ENCODE data around the gene AURKA.

AURKA gene

GRCh38 chr20:56428881-56429280, 36.9 kb upstream of the AURKA start:
- no peaks in the 10 kb centered on the region for H3K9me3 ChIP-seq (ENCODE audit: low read length)
- no peaks in the 10 kb centered on the region for H3K27me3 ChIP-seq (ENCODE audit: insufficient read depth, low read length)
- H3K4me3 ChIP-seq (ENCODE audit: low read length), result no peak overlapping the region
- H3K4me1 ChIP-seq (ENCODE audit: insufficient read depth, low read length), result no peaks in the 10 kb centered on the region
- no peaks in the 10 kb centered on the region for H3K36me3 ChIP-seq (ENCODE audit: insufficient read depth, low read length)
- no peak overlapping the region for H2AFZ ChIP-seq (ENCODE audit: low read depth, low read length)

GRCh38 chr20:56428410-56428809, 36.4 kb upstream of the AURKA start:
- H2AFZ ChIP-seq (ENCODE audit: low read depth, low read length), result no peak overlapping the region
- no peaks in the 10 kb centered on the region for H3K27me3 ChIP-seq (ENCODE audit: insufficient read depth, low read length)
- H3K4me3 ChIP-seq (ENCODE audit: low read length), result no peak overlapping the region
- H3K4me1 ChIP-seq (ENCODE audit: insufficient read depth, low read length), result no peaks in the 10 kb centered on the region
- no peaks in the 10 kb centered on the region for H3K9me3 ChIP-seq (ENCODE audit: low read length)
- no peaks in the 10 kb centered on the region for H3K36me3 ChIP-seq (ENCODE audit: insufficient read depth, low read length)

GRCh38 chr20:56427797-56428196, 35.8 kb upstream of the AURKA start:
- Histone ChIP-seq H2AFZ (ENCODE audit: low read depth, low read length) (no peak overlapping the region), H3K36me3 (ENCODE audit: insufficient read depth, low read length) (no peaks in the 10 kb centered on the region), H3K27me3 (ENCODE audit: insufficient read depth, low read length) (no peaks in the 10 kb centered on the region), H3K9me3 (ENCODE audit: low read length) (no peaks in the 10 kb centered on the region), H3K4me3 (ENCODE audit: low read length) (no peak overlapping the region), H3K4me1 (ENCODE audit: insufficient read depth, low read length) (peaks cover 3% of the 10 kb centered on the region)

GRCh38 chr20:56426926-56427325, 34.9 kb upstream of the AURKA start:
- no peaks in the 10 kb centered on the region for H3K27me3 ChIP-seq (ENCODE audit: insufficient read depth, low read length)
- no peaks in the 10 kb centered on the region for H3K9me3 ChIP-seq (ENCODE audit: low read length)
- H3K4me1 ChIP-seq (ENCODE audit: insufficient read depth, low read length), result peaks cover 11% of the 10 kb centered on the region
- H3K36me3 ChIP-seq (ENCODE audit: insufficient read depth, low read length), result no peaks in the 10 kb centered on the region
- no peak overlapping the region for H2AFZ ChIP-seq (ENCODE audit: low read depth, low read length)
- no peak overlapping the region for H3K4me3 ChIP-seq (ENCODE audit: low read length)

GRCh38 chr20:56426026-56426425, 34.0 kb upstream of the AURKA start:
- H3K9me3 ChIP-seq (ENCODE audit: low read length), result no peaks in the 10 kb centered on the region
- H3K27me3 ChIP-seq (ENCODE audit: insufficient read depth, low read length), result no peaks in the 10 kb centered on the region
- H3K36me3 ChIP-seq (ENCODE audit: insufficient read depth, low read length), result no peaks in the 10 kb centered on the region
- H2AFZ ChIP-seq (ENCODE audit: low read depth, low read length), result no peak overlapping the region
- no peak overlapping the region for H3K4me3 ChIP-seq (ENCODE audit: low read length)
- H3K4me1 ChIP-seq (ENCODE audit: insufficient read depth, low read length), result peaks cover 11% of the 10 kb centered on the region

- Histone ChIP-seq H3K4me3 (ENCODE audit: low read length) (no peak overlapping the region), H2AFZ (ENCODE audit: low read depth, low read length) (no peak overlapping the region), H3K9me3 (ENCODE audit: low read length) (no peaks in the 10 kb centered on the region), H3K36me3 (ENCODE audit: insufficient read depth, low read length) (no peaks in the 10 kb centered on the region), H3K4me1 (ENCODE audit: insufficient read depth, low read length) (peaks cover 11% of the 10 kb centered on the region), H3K27me3 (ENCODE audit: insufficient read depth, low read length) (no peaks in the 10 kb centered on the region)
Observed at GRCh38 chr20:56424931-56425330, 32.9 kb upstream of the AURKA start.

GRCh38 chr20:56423886-56424285, 31.9 kb upstream of the AURKA start:
- H3K4me1 ChIP-seq (ENCODE audit: insufficient read depth, low read length), result peaks cover 11% of the 10 kb centered on the region
- H3K36me3 ChIP-seq (ENCODE audit: insufficient read depth, low read length), result no peaks in the 10 kb centered on the region
- H2AFZ ChIP-seq (ENCODE audit: low read depth, low read length), result no peak overlapping the region
- H3K4me3 ChIP-seq (ENCODE audit: low read length), result no peak overlapping the region
- no peaks in the 10 kb centered on the region for H3K27me3 ChIP-seq (ENCODE audit: insufficient read depth, low read length)
- no peaks in the 10 kb centered on the region for H3K9me3 ChIP-seq (ENCODE audit: low read length)

- Histone ChIP-seq H3K9me3 (ENCODE audit: low read length) (no peaks in the 10 kb centered on the region), H3K4me1 (ENCODE audit: insufficient read depth, low read length) (peaks cover 11% of the 10 kb centered on the region), H3K27me3 (ENCODE audit: insufficient read depth, low read length) (no peaks in the 10 kb centered on the region), H2AFZ (ENCODE audit: low read depth, low read length) (no peak overlapping the region), H3K36me3 (ENCODE audit: insufficient read depth, low read length) (no peaks in the 10 kb centered on the region), H3K4me3 (ENCODE audit: low read length) (no peak overlapping the region)
Observed at GRCh38 chr20:56423211-56423610, 31.2 kb upstream of the AURKA start.

GRCh38 chr20:56422824-56423189, 30.8 kb upstream of the AURKA start:
- H3K9me3 ChIP-seq (ENCODE audit: low read length), result no peaks in the 10 kb centered on the region
- peak overlapping the region; percentile 42 for H2AFZ ChIP-seq (ENCODE audit: low read depth, low read length)
- no peak overlapping the region for H3K4me3 ChIP-seq (ENCODE audit: low read length)
- no peaks in the 10 kb centered on the region for H3K36me3 ChIP-seq (ENCODE audit: insufficient read depth, low read length)
- no peaks in the 10 kb centered on the region for H3K27me3 ChIP-seq (ENCODE audit: insufficient read depth, low read length)
- peaks cover 11% of the 10 kb centered on the region for H3K4me1 ChIP-seq (ENCODE audit: insufficient read depth, low read length)

GRCh38 chr20:56422076-56422823, 30.2 kb upstream of the AURKA start:
- Histone ChIP-seq H2AFZ (ENCODE audit: low read depth, low read length) (peak overlapping the region; percentile 42), H3K4me3 (ENCODE audit: low read length) (no peak overlapping the region), H3K36me3 (ENCODE audit: insufficient read depth, low read length) (peaks cover 2% of the 10 kb centered on the region), H3K4me1 (ENCODE audit: insufficient read depth, low read length) (peaks cover 11% of the 10 kb centered on the region), H3K27me3 (ENCODE audit: insufficient read depth, low read length) (no peaks in the 10 kb centered on the region), H3K9me3 (ENCODE audit: low read length) (no peaks in the 10 kb centered on the region)

- Histone ChIP-seq H3K36me3 (ENCODE audit: insufficient read depth, low read length) (peaks cover 2% of the 10 kb centered on the region), H3K27me3 (ENCODE audit: insufficient read depth, low read length) (no peaks in the 10 kb centered on the region), H3K4me1 (ENCODE audit: insufficient read depth, low read length) (peaks cover 11% of the 10 kb centered on the region), H3K4me3 (ENCODE audit: low read length) (no peak overlapping the region), H3K9me3 (ENCODE audit: low read length) (no peaks in the 10 kb centered on the region), H2AFZ (ENCODE audit: low read depth, low read length) (no peak overlapping the region)
Observed at GRCh38 chr20:56420940-56421688, 29.1 kb upstream of the AURKA start.

GRCh38 chr20:56420028-56420427, 28.0 kb upstream of the AURKA start:
- Histone ChIP-seq H3K36me3 (ENCODE audit: insufficient read depth, low read length) (peaks cover 2% of the 10 kb centered on the region), H3K4me1 (ENCODE audit: insufficient read depth, low read length) (peaks cover 11% of the 10 kb centered on the region), H3K27me3 (ENCODE audit: insufficient read depth, low read length) (no peaks in the 10 kb centered on the region), H3K9me3 (ENCODE audit: low read length) (no peaks in the 10 kb centered on the region), H3K4me3 (ENCODE audit: low read length) (no peak overlapping the region), H2AFZ (ENCODE audit: low read depth, low read length) (no peak overlapping the region)

GRCh38 chr20:56418385-56418861, 26.4 kb upstream of the AURKA start:
- H3K36me3 ChIP-seq (ENCODE audit: insufficient read depth, low read length), result peaks cover 2% of the 10 kb centered on the region
- no peaks in the 10 kb centered on the region for H3K9me3 ChIP-seq (ENCODE audit: low read length)
- no peak overlapping the region for H3K4me3 ChIP-seq (ENCODE audit: low read length)
- H2AFZ ChIP-seq (ENCODE audit: low read depth, low read length), result no peak overlapping the region
- peaks cover 11% of the 10 kb centered on the region for H3K4me1 ChIP-seq (ENCODE audit: insufficient read depth, low read length)
- H3K27me3 ChIP-seq (ENCODE audit: insufficient read depth, low read length), result no peaks in the 10 kb centered on the region

All from neuron (in vitro differentiated cells).